Adrenal gland (tissue), 5 donors: ENCODE results near the gene EVA1C.

Source experiments
- CTCF ChIP-seq, 6 experiments: fragments of 450-650 bp in 4 of 6; fragments of 200-600 bp in 2 of 6; sonication (generic) in 1 of 6; IDR thresholded peaks; 1 replicate in 5 of 6; 2 replicates in 1 of 6; pipeline versions ENCODE4 v1.5.1 to v1.8.0; 2016 to 2021; ENCODE audit warnings: antibody characterized with exemption in 6 of 6, mild to moderate bottlenecking in 2 of 6, moderate library complexity in 1 of 6
- POLR2A ChIP-seq, 2 donors: fragments of 450-650 bp; IDR thresholded peaks; one replicate each; pipeline ENCODE4 v1.6.1; 2017; ENCODE audit warnings: antibody characterized with exemption in 2 of 2, mild to moderate bottlenecking in 2 of 2, moderate library complexity in 1 of 2
- donor health status: DM: no; HTN: no; CAD: no.

GRCh38 chr21:32372755-32373154, 39.8 kb upstream of the EVA1C start:
- TF ChIP-seq CTCF (IDR thresholded peaks at IDR 0.05) (no peak), POLR2A (IDR thresholded peaks at IDR 0.05) (no peak)
